Tibial nerve (tissue), 3 donors: ENCODE data around the gene FPGS.

Experiments
- CTCF ChIP-seq, 5 experiments: fragments of 200-600 bp in 3 of 5; fragments of 450-650 bp in 2 of 5; sonication (generic) in 3 of 5; IDR thresholded peaks; one replicate each; pipeline ENCODE4 v1.5.1; 2016 to 2019; ENCODE audit warnings: antibody characterized with exemption in 5 of 5, mild to moderate bottlenecking in 3 of 5, moderate library complexity in 2 of 5
- POLR2A ChIP-seq, 2 donors: fragments of 450-650 bp; IDR thresholded peaks; one replicate each; pipeline ENCODE4 v1.6.1; 2017; ENCODE audit warnings: antibody characterized with exemption in 2 of 2, mild to moderate bottlenecking in 2 of 2, moderate library complexity in 2 of 2

GRCh38 chr9:127812011-127812410, 9.3 kb downstream of the FPGS start:
- no peak for TF ChIP-seq CTCF (IDR thresholded peaks at IDR 0.05)
- no peak for TF ChIP-seq POLR2A (IDR thresholded peaks at IDR 0.05)
